H9 (cell line): ENCODE results near the gene DENND4A. TPM values are rescaled to one million over a fixed set of nuclear protein-coding genes. Genes with fewer than 3 reads are reported as not detected.

Experiments
- DNase-seq: peaks from one replicate; pipeline ENCODE4 v3.0.0-alpha.2; 2017
- H2AFZ ChIP-seq: one replicate; pipeline ENCODE4 v1.6.1; 2013; ENCODE audit warnings: mild to moderate bottlenecking, low read length, control low read depth, moderate library complexity
- H2AK5ac ChIP-seq: 2 replicates; pipeline ENCODE4 v1.6.1; 2013; ENCODE audit warnings: low read length, control low read depth, mixed read lengths; ENCODE audit not compliant: insufficient read length
- H2BK120ac ChIP-seq: one replicate; pipeline ENCODE4 v1.6.1; 2013; ENCODE audit warnings: low read depth, mild to moderate bottlenecking, low read length, control low read depth, inconsistent platforms; ENCODE audit not compliant: poor library complexity, severe bottlenecking
- H2BK12ac ChIP-seq: 2 replicates; pipeline ENCODE4 v1.6.1; 2013; ENCODE audit warnings: low read length, control low read depth, mixed read lengths, low read depth; ENCODE audit not compliant: insufficient read length
- H2BK15ac ChIP-seq: 2 replicates; pipeline ENCODE4 v1.6.1; 2013; ENCODE audit warnings: low read depth, low read length, control low read depth
- H2BK20ac ChIP-seq: one replicate; pipeline ENCODE4 v1.6.1; 2013; ENCODE audit warnings: low read depth, mild to moderate bottlenecking, low read length, control low read depth, inconsistent platforms; ENCODE audit not compliant: poor library complexity, severe bottlenecking
- H2BK5ac ChIP-seq: 2 replicates; pipeline ENCODE4 v1.6.1; 2013; ENCODE audit warnings: low read length, control low read depth, mixed read lengths; ENCODE audit not compliant: insufficient read length
- H3K14ac ChIP-seq: 2 replicates; pipeline ENCODE4 v1.6.1; 2013; ENCODE audit warnings: low read length, control low read depth; ENCODE audit not compliant: insufficient read depth
- H3K18ac ChIP-seq: 2 replicates; pipeline ENCODE4 v1.6.1; 2013; ENCODE audit warnings: low read depth, mild to moderate bottlenecking, mixed read lengths, low read length, control low read depth; ENCODE audit not compliant: insufficient read length
- H3K23ac ChIP-seq: 2 replicates; pipeline ENCODE4 v1.6.1; 2013; ENCODE audit warnings: low read length, control low read depth, mixed read lengths, low read depth; ENCODE audit not compliant: insufficient read length
- H3K23me2 ChIP-seq: 2 replicates; pipeline ENCODE4 v1.6.1; 2013; ENCODE audit warnings: low read depth, mild to moderate bottlenecking, mixed read lengths, low read length, control low read depth; ENCODE audit not compliant: insufficient read length, poor library complexity, severe bottlenecking
- H3K27ac ChIP-seq: 2 replicates; pipeline ENCODE4 v1.5.1; 2013; ENCODE audit warnings: low read length, control low read depth, mixed read lengths, low read depth; ENCODE audit not compliant: insufficient read length
- H3K27me3 ChIP-seq: 2 replicates; pipeline ENCODE4 v1.6.1; 2013; ENCODE audit warnings: low read length, control low read depth, inconsistent platforms; ENCODE audit not compliant: insufficient read depth
- H3K4ac ChIP-seq: 2 replicates; pipeline ENCODE4 v1.6.1; 2013; ENCODE audit warnings: low read depth, mild to moderate bottlenecking, control low read depth, inconsistent platforms, low read length, moderate library complexity
- H3K4me1 ChIP-seq: 2 replicates; pipeline ENCODE4 v1.6.1; 2013; ENCODE audit warnings: low read length, control low read depth, inconsistent platforms; ENCODE audit not compliant: insufficient read depth
- H3K4me2 ChIP-seq: 2 replicates; pipeline ENCODE4 v1.6.1; 2013; ENCODE audit warnings: low read length, control low read depth, mixed read lengths; ENCODE audit not compliant: insufficient read length, insufficient read depth
- H3K56ac ChIP-seq: 2 replicates; pipeline ENCODE4 v1.6.1; 2013; ENCODE audit warnings: low read depth, mild to moderate bottlenecking, mixed read lengths, low read length, control low read depth; ENCODE audit not compliant: insufficient read length
- H3K79me1 ChIP-seq: 2 replicates; pipeline ENCODE4 v1.6.1; 2013; ENCODE audit warnings: low read depth, mild to moderate bottlenecking, moderate library complexity, low read length, control low read depth, inconsistent platforms; ENCODE audit not compliant: insufficient read depth, poor library complexity, severe bottlenecking
- H3K79me2 ChIP-seq: 2 replicates; pipeline ENCODE4 v1.6.1; 2013; ENCODE audit warnings: low read length, control low read depth, inconsistent platforms; ENCODE audit not compliant: insufficient read depth
- H3K9ac ChIP-seq: 2 replicates; pipeline ENCODE4 v1.6.1; 2013; ENCODE audit warnings: low read length, control low read depth, mixed read lengths; ENCODE audit not compliant: insufficient read length; ENCODE audit errors: extremely low read depth
- H3K9me3 ChIP-seq: one replicate; pipeline ENCODE4 v1.6.1; 2013; ENCODE audit warnings: low read depth, low read length, inconsistent platforms; ENCODE audit not compliant: control insufficient read depth
- H3T11ph ChIP-seq: one replicate; pipeline ENCODE4 v1.6.1; 2013; ENCODE audit warnings: mild to moderate bottlenecking, low read length, control low read depth, inconsistent platforms
- H4K20me1 ChIP-seq: one replicate; pipeline ENCODE4 v1.6.1; 2013; ENCODE audit not compliant: control insufficient read depth, insufficient read length, insufficient read depth
- H4K5ac ChIP-seq: 2 replicates; pipeline ENCODE4 v1.6.1; 2013; ENCODE audit warnings: low read depth, mild to moderate bottlenecking, mixed read lengths, low read length, control low read depth; ENCODE audit not compliant: insufficient read length
- H4K8ac ChIP-seq: replicated peaks from 2 replicates; pipeline ENCODE4 v1.6.1; 2013; ENCODE audit warnings: low read length, control low read depth, mixed read lengths, low read depth; ENCODE audit not compliant: insufficient read length
- H4K91ac ChIP-seq: 2 replicates; pipeline ENCODE4 v1.6.1; 2013; ENCODE audit warnings: low read depth, mild to moderate bottlenecking, moderate library complexity, mixed read lengths, low read length, control low read depth; ENCODE audit not compliant: insufficient read length
- H3K27ac Mint-ChIP-seq, 3 experiments: 2 replicates in 2 of 3; 3 replicates in 1 of 3; pipeline ENCODE4 v1.8.0; 2020 to 2021; ENCODE audit warnings: mixed read lengths in 3 of 3, mild to moderate bottlenecking in 1 of 3, moderate library complexity in 1 of 3
- H3K27me3 Mint-ChIP-seq: 2 replicates; pipeline ENCODE4 v1.8.0; 2021; ENCODE audit warnings: low read depth, mild to moderate bottlenecking, moderate library complexity, mixed read lengths
- H3K36me3 Mint-ChIP-seq, 3 experiments: 2 replicates in 2 of 3; 3 replicates in 1 of 3; pipeline ENCODE4 v1.8.0; 2020 to 2021; ENCODE audit warnings: low read depth in 3 of 3, mixed read lengths in 3 of 3; ENCODE audit not compliant: insufficient read depth in 1 of 3
- H3K4me1 Mint-ChIP-seq, 2 experiments: 2 replicates each; pipeline ENCODE4 v1.8.0; 2020; ENCODE audit warnings: mixed read lengths in 2 of 2
- H3K4me3 Mint-ChIP-seq, 2 experiments: 2 replicates in 1 of 2; 3 replicates in 1 of 2; pipeline ENCODE4 v1.8.0; 2020 to 2021; ENCODE audit warnings: mild to moderate bottlenecking in 2 of 2, mixed read lengths in 2 of 2, moderate library complexity in 1 of 2
- H3K9me3 Mint-ChIP-seq, 2 experiments: 2 replicates in 1 of 2; 3 replicates in 1 of 2; pipeline ENCODE4 v1.8.0; 2020; ENCODE audit warnings: mild to moderate bottlenecking in 2 of 2, mixed read lengths in 2 of 2, moderate library complexity in 1 of 2
- WGBS: extraction: QIAGEN DNeasy Blood & Tissue Kit; methylation state at CpG from one replicate; pipeline ENCODE4 v1.1.7; 2013; ENCODE audit warnings: missing lambda C conversion rate, low lambda C conversion rate, mixed read lengths; ENCODE audit not compliant: insufficient read length; ENCODE audit errors: extremely low coverage; 5-methylcytosine and 5-hydroxymethylcytosine counted together
- total RNA-seq: library from RNA; stranded (reverse); gene quantifications from 2 replicates; pipeline ENCODE4 v1.2.1, GENCODE V29; 2021
- TF ChIP-seq, protein P1 (sequence below): fragments of 200-600 bp; sonication (generic); conservative IDR thresholded peaks from 3 replicates; pipeline ENCODE4 v1.8.0; 2021; ENCODE audit warnings: antibody characterized with exemption, mild to moderate bottlenecking

Gene DENND4A
- total RNA-seq, 1 experiment from 2014 or later: 4.7 TPM

DNA sequence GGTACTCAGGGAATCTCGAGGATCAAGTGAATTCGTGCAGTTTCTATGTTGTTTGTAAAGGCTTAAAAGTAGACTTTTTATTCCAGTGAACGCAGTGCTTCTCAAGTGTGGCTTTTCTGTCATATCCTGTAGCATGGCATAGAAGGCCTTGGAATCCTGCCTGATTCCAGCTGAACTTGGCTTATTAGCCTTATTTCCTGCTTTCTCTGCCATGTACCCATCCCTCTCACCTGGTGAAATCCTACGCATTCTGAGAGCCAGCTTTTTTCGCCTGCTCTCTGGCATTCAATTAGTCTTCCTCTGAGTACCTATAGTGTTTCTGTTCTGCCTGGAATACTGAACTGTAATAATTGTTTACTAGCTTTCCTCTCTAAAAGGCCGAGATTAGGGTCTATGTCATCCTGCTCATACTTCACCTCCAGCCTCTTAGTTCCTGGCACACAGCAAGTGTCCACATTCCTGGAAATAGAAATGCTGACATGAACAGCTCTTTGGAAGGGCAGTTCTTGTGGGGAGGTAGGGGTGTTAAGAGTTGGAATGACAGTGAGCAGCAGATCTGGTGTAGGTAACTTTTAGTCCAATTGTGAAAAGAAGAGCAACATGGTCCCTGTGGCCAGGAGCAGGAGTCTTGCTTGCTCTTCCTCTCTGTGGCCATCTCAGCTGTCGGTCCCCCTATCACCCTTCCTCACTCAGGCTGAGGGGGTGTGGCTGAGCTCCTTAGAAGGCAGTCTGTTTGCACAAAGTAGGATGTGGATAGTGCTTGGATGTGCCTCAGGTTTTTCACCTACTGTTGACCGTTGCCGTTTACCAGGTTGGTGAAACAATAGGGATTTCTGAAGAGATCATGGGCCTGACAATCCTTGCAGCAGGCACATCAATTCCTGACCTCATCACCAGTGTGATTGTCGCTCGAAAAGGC, 140.0 kb downstream of the DENND4A start:
- no peak overlapping the region for H3K4ac ChIP-seq
- no peak overlapping the region for H3K23ac ChIP-seq
- no peaks in the 10 kb centered on the region for H3K79me1 ChIP-seq
- H3K27me3 ChIP-seq: no peaks in the 10 kb centered on the region
- no peak overlapping the region for H3K18ac ChIP-seq
- no peak overlapping the region for H2AFZ ChIP-seq
- no peak overlapping the region for H2AK5ac ChIP-seq
- H4K20me1 ChIP-seq: no peaks in the 10 kb centered on the region
- H2BK120ac ChIP-seq: no peak overlapping the region
- no peak overlapping the region for H4K8ac ChIP-seq
- H3K23me2 ChIP-seq: no peaks in the 10 kb centered on the region
- peaks cover 6% of the 10 kb centered on the region in 2 experiments for H3K4me1 Mint-ChIP-seq
- H3K27ac ChIP-seq: no peak overlapping the region
- H3K9ac ChIP-seq: no peak overlapping the region
- no peak overlapping the region for H3K4me2 ChIP-seq
- H3K9me3 ChIP-seq: no peaks in the 10 kb centered on the region
- H3K36me3 Mint-ChIP-seq: no peaks in the 10 kb centered on the region
- WGBS: no CpG with 5 or more reads among the region's 11 CpGs
- TF ChIP-seq, protein P1, sequence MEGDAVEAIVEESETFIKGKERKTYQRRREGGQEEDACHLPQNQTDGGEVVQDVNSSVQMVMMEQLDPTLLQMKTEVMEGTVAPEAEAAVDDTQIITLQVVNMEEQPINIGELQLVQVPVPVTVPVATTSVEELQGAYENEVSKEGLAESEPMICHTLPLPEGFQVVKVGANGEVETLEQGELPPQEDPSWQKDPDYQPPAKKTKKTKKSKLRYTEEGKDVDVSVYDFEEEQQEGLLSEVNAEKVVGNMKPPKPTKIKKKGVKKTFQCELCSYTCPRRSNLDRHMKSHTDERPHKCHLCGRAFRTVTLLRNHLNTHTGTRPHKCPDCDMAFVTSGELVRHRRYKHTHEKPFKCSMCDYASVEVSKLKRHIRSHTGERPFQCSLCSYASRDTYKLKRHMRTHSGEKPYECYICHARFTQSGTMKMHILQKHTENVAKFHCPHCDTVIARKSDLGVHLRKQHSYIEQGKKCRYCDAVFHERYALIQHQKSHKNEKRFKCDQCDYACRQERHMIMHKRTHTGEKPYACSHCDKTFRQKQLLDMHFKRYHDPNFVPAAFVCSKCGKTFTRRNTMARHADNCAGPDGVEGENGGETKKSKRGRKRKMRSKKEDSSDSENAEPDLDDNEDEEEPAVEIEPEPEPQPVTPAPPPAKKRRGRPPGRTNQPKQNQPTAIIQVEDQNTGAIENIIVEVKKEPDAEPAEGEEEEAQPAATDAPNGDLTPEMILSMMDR: no peak
- H2BK20ac ChIP-seq: no peak overlapping the region
- H4K91ac ChIP-seq: no peak overlapping the region
- H2BK5ac ChIP-seq: no peak overlapping the region
- no peaks in the 10 kb centered on the region for H3K27me3 Mint-ChIP-seq
- H2BK12ac ChIP-seq: no peak overlapping the region
- no peak overlapping the region for H3K14ac ChIP-seq
- no peak overlapping the region for H2BK15ac ChIP-seq
- no peaks in the 10 kb centered on the region for H3K79me2 ChIP-seq
- no peak for DNase-seq
- no peak overlapping the region for H3K4me3 Mint-ChIP-seq
- no peak overlapping the region for H3T11ph ChIP-seq
- H3K56ac ChIP-seq: no peak overlapping the region
- H4K5ac ChIP-seq: no peak overlapping the region
- H3K27ac Mint-ChIP-seq: no peak overlapping the region; a peak in 2 of 7 replicates
- H3K9me3 Mint-ChIP-seq: no peaks in the 10 kb centered on the region
- no peaks in the 10 kb centered on the region for H3K4me1 ChIP-seq
